Stimulated activated CD8-positive, alpha-beta memory T cell treated with anti-CD3 and anti-CD28 coated beads, Interleukin-15, amount 100 ng/mL, for 24 hours (primary cell): Measurements from ENCODE around the gene DDTL.
"Not testable (repeated sequence)": the region's sequence is repeated elsewhere in the genome, so short reads cannot be mapped to it uniquely, and the experiment has no call there.

Source experiments
- DNase-seq: peaks from one replicate; pipeline ENCODE4 v3.0.0-alpha.2; 2020; ENCODE audit warnings: low read depth

The DDTL gene

DNA sequence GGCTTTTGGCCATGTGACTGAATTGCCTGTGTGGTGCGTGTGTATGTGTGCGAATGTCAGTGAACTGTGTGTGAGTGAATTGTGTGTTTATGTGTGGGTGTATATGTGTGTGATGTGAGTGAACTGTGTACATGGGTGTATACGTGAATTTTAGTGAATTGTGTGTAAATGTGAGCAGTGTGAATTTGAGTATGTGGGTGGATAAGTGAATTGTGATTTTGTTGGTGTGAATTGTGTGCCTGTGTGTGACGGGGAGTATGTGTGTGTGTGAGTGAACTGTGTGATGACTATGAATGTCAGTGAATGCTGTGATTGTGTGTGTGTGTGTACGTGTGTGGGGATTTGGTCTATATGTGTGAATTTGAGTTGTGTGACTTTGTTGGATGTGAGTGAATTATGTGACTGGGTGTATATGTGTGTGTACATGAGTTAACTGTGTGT, 3.5 kb downstream of the DDTL start:
- DNase-seq = no peak

DNA sequence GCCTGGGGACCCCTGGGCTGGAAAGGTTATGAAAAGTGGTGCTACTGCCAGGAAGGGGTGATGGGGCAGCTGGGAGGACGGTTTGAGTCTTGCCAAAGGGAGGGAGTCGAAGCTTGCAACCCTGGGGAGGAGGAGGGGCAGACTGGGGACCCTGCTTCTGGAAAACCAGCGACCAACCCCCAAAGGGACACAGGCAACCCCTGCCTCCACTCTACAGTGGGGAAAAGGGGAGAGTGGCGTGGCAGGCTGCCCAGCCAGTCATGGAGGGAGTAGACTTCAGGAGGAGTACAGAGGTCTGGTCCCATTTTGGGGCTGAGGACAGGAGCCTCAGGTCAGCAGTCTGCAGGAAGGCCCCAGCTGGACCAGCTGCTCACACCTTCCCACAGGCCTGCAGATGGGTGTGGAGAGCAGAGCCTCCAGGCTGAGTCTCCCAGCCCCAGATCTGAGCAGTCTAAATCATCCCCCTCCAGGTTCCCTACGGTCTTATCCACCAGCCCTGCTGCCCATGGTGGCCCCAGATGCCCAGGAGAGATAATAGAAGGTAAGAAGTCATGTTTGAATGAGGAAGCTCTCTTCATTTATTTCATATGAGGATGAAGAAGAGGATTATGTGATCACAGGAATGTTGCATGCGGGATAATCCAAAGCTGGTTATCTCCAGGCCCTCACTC, 4.3 kb downstream of the DDTL start:
- DNase-seq = no peak

DNA sequence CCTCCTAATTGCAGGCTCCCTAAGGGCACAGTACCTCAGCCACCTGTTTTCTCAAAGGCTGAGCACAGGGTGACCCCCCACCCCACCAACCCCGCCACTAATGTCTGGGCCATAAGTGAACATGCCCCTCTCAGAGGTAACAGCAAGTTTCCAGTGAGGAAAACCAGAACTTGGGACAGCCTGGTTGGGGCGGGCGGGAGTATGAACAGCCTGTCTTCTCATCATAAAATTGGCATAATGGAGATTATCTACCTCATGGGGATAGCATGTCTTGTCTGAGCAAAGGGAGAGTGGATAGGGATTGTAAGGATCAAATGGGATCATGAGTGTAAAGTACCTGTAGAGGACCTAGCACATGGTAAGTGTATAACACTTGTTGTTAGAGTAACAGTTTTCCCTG, 5.2 kb downstream of the DDTL start:
- not testable (repeated sequence) for DNase-seq

DNA sequence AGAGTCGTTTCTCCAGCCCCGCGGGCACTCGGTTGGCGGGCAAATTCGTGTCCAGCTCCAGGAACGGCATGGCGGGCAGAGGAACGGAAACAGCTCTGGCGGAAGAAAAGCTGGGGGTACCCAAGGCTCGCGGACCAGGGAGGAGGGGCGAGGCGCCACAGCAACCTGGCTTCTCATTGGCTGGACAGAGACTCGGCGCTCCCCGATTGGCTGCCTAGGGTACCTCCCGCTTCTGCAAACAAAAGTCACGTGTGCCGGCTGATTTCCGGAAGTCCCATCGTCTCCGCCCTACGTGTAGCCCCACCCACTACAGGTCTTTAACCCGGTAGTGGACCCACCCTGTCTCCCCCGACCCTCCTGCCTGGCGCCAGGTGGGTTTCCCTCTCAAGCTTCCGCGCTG, 7.7 kb downstream of the DDTL start, which contains the start of gene DDT:
Gene DDT, minus strand, starts transcription at position 97 of the 400 bp plus-strand sequence. Its CDS starts 27 bp downstream, at position 70.
- DNase-seq = not testable (repeated sequence)

DNA sequence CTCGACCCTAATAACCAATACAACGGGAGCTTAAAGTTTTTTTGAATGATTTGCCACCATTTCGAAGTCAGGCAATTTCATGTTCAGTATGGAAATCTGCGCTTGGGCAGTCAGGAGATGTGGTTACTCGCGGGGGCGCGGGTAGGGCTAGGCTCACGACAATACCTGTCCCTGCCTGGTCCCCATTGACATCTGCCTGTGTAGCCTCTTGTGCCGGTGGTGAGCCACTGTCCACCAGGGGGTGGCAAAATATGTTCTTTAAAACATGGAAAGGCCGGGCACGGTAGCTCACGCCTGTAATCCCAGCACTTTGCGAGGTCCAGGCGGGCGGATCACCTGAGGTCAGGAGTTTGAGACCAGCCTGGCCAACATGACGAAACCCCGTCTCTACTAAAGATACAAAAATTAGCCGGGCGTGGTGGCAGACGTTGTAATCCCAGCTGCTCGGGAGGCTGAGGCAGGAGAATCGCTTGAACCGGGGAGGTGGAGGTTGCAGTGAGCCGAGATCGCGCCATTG, 8.2 kb downstream of the DDTL start:
- DNase-seq = not testable (repeated sequence)

DNA sequence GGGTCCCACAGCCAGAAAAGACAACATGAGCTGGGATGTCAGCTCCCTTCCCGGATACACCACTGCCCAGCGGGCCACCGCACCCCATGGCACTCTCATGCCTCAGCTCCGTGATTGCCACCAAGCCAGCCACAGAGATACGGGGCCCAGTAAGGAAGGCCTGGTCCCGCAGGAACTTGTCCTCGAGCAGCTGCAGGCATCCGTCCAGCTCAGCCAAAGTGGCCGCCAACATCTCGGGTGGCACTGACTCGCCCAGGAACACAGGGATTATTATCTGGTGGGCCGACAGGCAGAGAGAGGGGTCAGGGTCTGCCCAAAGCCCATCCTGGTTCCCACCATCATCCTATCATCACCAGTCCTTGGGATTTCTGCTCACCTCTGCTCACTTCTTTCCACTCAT, 10.6 kb downstream of the DDTL start:
- DNase-seq = not testable (repeated sequence)

DNA sequence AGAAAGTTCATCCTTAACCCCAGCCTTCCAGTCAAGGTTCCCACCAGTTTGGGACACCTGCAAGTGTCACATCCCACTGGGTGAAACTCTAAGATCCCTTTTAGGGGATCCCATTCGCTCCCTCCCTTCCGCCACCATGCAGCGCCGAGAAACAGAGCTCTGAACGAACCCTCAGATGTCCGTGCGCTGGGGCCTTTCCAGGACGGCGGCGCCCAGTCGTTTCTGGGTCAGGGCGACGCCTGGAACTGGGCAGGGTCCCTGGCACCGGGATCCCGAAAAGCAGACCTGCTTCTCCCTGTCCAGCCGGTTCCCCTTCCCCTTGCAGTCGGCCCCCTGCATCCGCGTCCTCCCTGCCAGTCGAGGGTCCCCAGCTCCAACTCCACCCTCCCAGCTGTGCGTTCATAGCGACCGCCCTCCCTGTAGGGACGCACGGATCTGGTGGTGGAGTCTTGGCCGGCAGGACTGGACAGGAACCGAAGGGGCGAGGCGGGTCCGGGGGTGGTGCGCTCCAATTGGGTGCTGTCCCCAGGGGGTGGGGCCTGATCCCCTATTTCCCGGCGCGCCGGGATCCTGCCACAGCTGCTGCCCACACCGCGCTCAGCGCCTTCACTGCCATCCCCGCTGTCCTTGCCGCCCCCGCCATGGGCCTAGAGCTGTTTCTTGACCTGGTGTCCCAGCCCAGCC, 13.0 kb downstream of the DDTL start, which contains the start of gene GSTT2:
Gene GSTT2, plus strand, starts transcription at position 578 of the 684 bp plus-strand sequence.
- not testable (repeated sequence) for DNase-seq

DNA sequence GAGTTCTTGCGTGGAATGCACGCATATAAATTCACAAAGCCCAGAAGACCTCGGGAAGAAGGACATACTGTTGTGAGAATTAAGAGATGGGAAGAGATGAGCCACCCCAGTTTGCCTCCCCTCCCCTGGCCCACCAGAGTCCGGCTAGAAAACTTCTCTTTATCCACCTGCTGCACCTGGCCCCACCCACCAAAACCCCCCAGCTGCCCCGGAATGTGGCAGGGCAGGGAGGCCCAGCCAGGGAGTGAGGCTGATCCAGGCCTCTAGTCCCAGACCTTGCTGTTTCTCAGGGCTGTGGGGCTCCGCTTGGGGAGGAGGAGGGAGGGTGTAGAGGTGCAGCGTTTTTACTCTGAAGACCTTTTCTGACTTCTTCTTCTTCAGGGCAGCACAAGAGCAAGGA, 13.9 kb downstream of the DDTL start:
- DNase-seq = not testable (repeated sequence)

DNA sequence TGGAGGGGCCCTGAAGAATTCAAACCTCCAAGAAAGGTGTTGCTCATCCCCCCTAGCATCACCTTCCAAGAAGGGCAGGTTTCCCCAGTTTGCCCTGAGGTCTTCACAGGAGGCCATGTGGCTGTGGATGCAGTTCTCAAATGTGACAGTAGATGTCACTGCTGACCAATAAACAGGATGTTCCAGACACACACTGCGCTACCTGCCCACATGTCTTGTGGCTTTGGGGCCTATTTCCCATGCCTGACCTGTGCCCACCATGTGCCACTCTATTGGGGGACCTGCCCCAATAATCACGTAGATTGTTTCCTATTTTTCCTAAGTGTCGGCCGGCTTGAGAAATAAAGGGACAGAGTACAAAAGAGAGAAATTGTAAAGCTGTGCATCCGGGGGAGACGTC, 17.7 kb downstream of the DDTL start:
- DNase-seq = no peak

DNA sequence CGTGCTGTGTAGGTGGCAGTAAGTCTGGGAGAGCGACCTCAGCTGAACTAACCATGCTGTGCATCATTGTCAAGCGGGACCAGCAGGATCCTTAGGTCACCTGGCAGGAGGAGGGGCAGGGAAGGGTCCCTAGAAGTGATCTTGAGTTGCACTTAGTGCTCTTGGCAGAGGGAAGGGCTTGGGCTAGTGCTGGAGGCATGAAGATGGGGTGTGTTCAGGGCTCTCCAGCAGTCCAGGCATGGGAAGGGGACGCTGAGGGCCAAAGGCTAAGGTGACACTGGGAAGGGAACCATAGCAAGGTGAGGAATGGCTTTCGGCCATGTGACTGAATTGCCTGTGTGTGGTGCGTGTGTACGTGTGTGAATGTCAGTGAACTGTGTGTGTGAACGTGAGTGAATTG, 19.4 kb downstream of the DDTL start:
- not testable (repeated sequence) for DNase-seq

DNA sequence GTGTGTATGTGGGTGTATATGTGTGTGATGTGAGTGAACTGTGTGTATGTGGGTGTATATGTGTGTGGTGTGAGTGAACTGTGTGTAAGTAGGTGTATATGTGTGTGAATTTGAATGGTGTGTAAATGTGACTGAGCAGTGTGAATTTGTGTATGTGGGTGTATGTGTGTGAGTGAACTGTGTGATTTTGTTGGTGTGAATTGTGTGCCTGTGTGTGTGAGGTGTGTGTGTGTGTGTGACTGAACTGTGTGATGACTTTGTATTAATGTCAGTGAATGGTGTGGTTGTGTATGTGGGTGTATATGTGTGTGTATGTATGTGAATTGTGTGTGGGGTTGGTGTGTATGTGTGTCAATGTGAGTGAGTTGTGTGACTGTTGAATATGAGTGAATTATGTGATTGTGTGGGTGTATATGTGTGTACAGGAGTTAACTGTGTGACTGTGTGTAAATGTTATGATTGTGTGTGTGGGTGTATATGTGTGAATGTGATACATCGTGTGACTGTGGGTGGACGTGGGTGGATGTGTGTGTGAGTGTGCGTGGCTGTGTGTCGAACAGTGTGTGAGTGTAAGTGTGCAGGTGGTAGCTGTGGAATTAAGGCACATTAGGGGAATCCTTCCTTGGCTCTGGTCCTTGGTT, 20.0 kb downstream of the DDTL start:
- not testable (repeated sequence) for DNase-seq

DNA sequence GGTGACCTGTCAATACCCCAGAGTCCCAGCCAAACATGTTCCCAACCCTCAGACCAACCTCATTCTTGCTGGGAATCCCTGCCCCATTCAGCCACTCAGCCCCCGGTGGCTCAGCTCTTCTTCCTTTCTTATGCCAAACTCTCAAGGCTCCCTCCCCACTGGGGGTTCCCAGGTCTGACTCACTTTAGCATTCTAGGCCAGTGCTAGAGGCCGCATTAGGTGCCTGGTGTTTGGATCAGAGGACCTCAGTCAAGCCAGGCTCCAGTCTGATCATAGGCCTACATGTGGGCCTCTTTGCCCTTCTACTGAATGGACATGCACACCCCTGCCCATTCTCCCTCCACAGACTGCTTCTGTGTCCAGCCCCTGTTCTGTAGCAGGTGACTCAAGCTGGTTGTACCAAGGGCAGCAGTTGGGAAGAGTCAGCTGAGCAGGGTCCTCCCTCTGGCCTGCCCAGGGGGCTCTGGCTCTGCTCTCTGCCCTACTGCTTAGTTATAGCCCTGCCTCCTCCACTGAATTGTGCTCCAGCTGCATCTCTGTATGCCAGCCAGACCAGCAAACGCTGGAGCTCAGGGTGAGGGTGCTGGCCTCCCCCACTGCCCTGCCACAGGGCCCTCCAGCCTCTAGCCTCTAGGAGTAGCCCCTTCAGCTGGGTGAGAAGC, 23.0 kb downstream of the DDTL start:
- DNase-seq = not testable (repeated sequence)

DNA sequence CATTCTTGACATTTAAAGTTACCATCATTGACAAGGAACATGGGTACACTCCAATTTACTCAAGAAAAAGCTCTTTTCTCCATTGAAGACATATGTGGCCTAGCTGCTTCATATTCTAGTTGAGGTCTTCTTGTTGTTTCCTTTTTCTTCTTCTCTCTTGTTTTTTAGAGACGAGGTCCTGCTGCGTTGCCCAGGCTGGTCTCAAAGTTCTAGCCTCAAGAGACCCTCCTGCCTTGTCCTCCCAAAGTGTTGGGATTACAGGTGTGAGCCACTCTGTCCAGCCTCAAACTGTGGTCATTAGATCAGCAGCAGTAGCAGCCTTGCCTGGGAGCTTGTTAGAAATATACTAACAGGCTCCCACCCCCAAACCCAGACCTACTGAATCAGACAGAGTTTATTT, 26.4 kb downstream of the DDTL start:
- DNase-seq = not testable (repeated sequence)

DNA sequence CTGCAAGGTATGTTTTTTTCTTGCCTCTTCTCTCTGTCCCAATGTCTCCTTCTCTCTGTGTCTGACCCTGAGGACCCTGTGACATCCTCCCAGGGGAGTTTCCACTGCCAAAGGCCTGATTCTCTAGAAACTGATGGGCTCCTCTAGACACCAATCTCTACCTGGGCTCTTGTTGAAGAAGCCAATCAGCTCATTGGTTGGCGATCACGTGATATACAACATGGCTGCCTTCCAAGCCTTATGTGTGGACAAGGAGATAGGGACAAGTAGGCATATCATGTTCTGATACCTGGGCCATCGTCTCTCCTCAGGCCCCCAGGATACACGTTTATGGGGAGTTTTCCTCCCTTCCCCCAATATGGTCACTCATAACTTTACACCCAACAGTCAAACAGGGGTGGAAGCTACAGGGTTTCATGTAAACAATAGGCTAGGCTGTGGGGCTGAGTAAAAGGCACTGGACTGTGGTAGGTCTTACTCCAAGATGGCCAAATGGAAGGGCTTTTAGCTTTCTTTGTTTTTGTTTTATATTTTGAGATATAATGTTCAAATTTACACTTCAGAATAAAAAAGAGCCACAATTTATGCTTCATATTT, 27.0 kb downstream of the DDTL start:
- not testable (repeated sequence) for DNase-seq

DNA sequence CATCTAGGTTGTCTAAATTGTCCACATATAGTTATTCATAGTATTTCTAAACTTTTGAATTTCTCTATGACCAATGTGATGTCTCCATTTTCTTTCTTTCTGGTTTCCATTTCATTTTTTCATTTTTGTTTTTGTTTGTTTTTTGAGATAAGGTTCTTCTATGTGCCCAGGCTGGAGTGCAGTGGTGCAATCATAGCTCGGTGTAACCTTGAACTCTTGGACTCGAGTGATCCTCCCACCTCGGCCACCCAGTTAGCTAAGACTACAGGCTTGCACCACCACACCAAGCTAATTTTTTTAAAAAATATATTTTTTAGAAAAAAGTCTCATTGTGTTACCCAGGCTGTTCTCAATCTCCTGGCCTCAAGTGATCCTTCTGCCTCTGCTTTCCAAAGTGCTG, 30.4 kb downstream of the DDTL start:
- DNase-seq = no peak

DNA sequence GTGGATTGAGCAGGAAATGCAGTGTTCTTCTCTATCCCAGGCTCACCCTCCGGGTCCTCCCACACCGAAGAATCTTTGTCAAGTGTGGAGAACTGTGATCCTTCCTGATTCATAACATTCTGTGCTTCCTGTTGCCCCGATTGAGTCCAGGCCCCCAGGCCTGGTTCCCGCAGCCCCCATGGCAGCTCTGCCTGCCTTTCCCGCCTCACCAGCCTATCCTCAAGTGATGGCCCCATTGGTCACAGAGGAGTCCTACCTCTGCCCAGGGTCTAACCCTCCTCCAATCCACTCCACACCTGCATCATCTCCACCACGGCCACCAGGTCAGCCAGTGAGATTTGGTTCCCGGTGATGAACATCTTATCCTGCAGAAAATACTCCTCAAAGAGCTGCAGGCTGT, 33.1 kb downstream of the DDTL start:
- DNase-seq = not testable (repeated sequence)

DNA sequence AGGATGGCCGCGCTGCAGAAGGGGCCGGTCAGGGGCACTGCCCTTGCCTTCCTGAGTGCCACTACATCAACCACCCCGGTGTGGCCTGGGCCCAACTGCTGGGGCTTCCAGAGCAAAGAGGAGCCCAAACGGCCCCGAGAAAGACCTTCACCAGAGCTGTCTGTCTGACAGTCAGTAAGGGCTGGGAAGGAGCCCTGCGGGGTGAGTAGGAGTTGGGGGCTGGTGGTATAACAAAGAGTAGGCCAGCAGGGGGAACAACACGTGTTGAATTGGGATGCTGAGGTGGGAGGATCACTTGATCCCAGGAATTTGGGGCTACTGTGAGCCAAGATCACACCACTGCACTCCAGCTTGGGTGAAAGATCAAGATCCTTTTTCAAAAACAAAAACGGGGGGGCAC, 34.6 kb downstream of the DDTL start:
- no peak for DNase-seq

DNA sequence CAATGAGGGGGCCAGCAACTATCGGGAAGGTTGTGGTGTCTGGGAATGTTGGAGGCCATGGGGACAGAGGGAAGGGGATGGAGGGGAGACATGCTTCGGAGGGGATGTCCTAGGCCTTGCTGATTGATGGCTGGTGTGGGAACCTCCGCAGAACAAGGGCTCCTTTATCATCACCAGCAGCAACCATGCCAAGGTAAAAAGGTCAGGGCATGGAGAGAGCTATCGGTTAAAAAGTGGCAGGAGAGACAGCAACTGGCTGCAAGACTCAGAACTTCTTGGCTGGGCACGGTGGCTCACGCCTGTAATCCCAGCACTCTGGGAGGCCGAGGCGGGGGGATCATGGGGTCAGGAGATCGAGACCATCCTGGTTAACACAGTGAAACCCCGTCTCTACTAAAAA, 35.6 kb downstream of the DDTL start:
- no peak for DNase-seq

DNA sequence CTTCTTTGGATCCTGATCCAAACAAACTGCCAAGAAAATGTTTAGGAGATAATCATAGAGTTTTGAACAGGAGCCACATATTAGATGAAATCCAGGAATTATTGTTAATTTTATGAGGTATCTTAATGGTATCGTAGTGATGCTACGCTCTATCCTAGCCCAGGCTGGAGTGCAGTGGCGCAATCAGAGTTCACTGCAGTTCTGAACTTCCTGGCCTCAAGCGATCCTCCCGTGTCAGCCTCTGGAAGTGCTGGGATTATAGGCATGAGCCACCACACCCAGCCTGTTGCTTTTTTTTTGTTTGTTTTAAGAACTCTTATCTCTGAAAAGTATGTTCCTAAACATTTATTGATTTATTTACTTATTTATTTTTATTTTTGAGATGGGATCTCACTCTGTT, 36.2 kb downstream of the DDTL start:
- no peak for DNase-seq

DNA sequence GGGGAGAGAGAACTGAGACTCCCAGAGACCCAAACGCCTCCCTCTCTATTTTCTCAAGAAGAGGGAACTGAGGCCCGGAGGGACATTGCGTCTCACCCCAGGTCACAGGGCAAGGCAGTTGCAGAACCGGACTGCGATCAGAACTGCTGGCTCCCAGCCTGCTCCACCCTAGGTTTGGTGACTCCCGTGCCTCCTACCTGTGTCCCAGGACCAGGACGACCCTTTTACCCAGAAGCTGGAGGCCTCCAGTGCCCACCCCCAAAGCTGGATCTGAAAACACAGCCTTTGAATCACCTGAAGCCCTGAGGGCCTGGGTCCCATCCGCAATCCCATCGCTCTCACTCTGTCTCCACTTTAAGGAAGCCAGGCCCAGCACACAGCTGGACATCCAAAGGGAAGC, 37.2 kb downstream of the DDTL start:
- no peak for DNase-seq

DNA sequence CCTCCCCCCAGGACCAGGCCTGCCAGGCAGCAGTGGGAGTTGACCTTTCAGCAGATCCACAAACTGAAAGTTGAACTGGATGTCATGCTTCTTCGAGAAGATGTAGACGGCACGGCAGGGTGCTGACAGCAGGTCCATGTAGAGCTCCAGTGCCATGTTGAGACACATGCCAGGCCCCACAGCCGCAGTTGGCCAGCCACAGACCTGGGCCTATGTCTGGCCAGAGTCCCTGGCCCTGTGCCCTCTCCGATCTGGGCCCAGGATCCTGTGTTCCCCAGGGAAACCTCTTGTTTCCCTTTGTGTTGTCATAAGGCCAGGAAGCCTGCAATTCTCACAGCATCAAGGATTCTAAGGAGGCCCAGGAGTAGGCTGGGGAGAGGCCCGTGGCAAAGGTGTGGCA, 38.5 kb downstream of the DDTL start, which contains the start of gene GSTT4:
Gene GSTT4, minus strand, starts transcription at position 253 of the 400 bp plus-strand sequence. Its CDS starts 97 bp downstream, at position 156.
- no peak for DNase-seq
